ENCODE results near the gene NBPF1. TPM values are rescaled to one million over a fixed set of nuclear protein-coding genes. Genes with fewer than 3 reads are reported as not detected.
A peak's percentile ranks its signal among the peaks of the same experiment; 100 is the strongest.
"Not testable (repeated sequence)": the region's sequence is repeated elsewhere in the genome, so short reads cannot be mapped to it uniquely, and the experiment has no call there.

Gene NBPF1
- total RNA-seq, 1 donor from 2014 or later = 9.2 TPM

- TF ChIP-seq, protein P1, sequence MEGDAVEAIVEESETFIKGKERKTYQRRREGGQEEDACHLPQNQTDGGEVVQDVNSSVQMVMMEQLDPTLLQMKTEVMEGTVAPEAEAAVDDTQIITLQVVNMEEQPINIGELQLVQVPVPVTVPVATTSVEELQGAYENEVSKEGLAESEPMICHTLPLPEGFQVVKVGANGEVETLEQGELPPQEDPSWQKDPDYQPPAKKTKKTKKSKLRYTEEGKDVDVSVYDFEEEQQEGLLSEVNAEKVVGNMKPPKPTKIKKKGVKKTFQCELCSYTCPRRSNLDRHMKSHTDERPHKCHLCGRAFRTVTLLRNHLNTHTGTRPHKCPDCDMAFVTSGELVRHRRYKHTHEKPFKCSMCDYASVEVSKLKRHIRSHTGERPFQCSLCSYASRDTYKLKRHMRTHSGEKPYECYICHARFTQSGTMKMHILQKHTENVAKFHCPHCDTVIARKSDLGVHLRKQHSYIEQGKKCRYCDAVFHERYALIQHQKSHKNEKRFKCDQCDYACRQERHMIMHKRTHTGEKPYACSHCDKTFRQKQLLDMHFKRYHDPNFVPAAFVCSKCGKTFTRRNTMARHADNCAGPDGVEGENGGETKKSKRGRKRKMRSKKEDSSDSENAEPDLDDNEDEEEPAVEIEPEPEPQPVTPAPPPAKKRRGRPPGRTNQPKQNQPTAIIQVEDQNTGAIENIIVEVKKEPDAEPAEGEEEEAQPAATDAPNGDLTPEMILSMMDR (IDR thresholded peaks at IDR 0.05) = no peak
- intact Hi-C loops (cut with DNase I) = no loop called here
- H3K27ac ChIP-seq = no peak overlapping the region
- DNase-seq (ENCODE audit: low spot score in 2 of 2) = peak in 1 of 2 donors; percentile 72
- no peak overlapping the region for H3K4me3 ChIP-seq
- peaks cover 3 to 14% of the 10 kb centered on the region in 2 donors for H3K4me1 ChIP-seq
- no peaks in the 10 kb centered on the region for H3K9me3 ChIP-seq
- H3K36me3 ChIP-seq = peaks cover 22 to 25% of the 10 kb centered on the region in 2 donors
- no peaks in the 10 kb centered on the region for H3K27me3 ChIP-seq
These were observed 5.9 kb downstream of the NBPF1 start for GRCh38 chr1:16607433-16607851.

DNA sequence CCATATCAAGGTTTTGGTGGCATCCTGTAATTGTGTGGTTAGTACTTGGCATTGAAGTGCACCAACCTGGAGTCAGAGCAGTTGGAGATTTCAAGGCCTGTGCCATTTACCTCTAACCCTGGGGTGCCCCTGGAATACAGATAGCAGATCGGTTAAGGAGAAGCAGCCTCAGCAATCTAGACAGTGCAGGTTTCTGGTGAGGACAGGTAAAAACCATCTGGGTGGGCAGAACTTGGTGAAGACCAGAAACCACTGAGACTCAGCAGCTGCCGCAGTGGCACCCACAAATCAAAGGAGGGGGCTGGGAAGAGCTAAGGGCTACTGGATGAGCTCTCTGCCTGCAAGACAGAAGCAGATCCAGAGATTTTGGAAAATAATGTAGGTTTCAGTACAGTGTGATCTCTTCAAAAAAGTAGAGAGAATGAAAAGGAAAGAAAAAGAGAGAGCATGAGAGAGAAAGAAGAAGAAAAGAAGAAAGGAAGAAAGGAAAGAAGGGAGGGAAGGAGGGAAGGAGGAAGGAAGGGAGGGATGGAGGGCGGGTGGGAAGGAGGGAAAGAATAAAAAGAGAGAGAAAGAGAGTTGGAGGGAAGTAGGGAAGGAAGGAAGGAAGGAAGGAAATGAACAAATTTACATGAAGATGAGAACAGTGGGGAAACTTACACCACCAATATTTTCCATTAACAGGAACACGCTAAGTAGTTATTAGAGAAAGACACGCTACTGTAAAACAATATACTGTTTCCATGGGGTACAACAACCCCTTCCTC lies 6.5 kb downstream of the NBPF1 start:
- H3K27me3 ChIP-seq; intact Hi-C loops (cut with DNase I); H3K4me1 ChIP-seq; H3K4me3 ChIP-seq; H3K27ac ChIP-seq; H3K9me3 ChIP-seq: not testable (repeated sequence)
- peaks cover 22 to 25% of the 10 kb centered on the region in 2 donors for H3K36me3 ChIP-seq
- peak in 1 of 2 donors; percentile 64 for DNase-seq (ENCODE audit: low spot score in 2 of 2)

GRCh38 chr1:16605532-16606505 lies 7.5 kb downstream of the NBPF1 start:
- Histone ChIP-seq H3K36me3 (peaks cover 22 to 25% of the 10 kb centered on the region in 2 donors), H3K9me3 (no peaks in the 10 kb centered on the region), H3K4me3 (no peak overlapping the region), H3K27me3 (no peaks in the 10 kb centered on the region), H3K4me1 (peaks cover 0 to 5% of the 10 kb centered on the region in 2 donors), H3K27ac (peak overlapping the region in 1 of 2 donors; percentile 2)
- peak in 1 of 2 donors; percentile 70 for DNase-seq (ENCODE audit: low spot score in 2 of 2)
- intact Hi-C loops (cut with DNase I) = no loop called here
- TF ChIP-seq, protein P1 (IDR thresholded peaks at IDR 0.05) = no peak

GRCh38 chr1:16605213-16605525 lies 8.2 kb downstream of the NBPF1 start:
- H3K9me3 ChIP-seq = no peaks in the 10 kb centered on the region
- TF ChIP-seq, protein P1 (IDR thresholded peaks at IDR 0.05) = no peak
- intact Hi-C loops (cut with DNase I) = no loop called here
- peaks cover 0 to 5% of the 10 kb centered on the region in 2 donors for H3K4me1 ChIP-seq
- H3K27me3 ChIP-seq = no peaks in the 10 kb centered on the region
- DNase-seq (ENCODE audit: low spot score in 2 of 2) = no peak
- no peak overlapping the region for H3K4me3 ChIP-seq
- H3K27ac ChIP-seq = peak overlapping the region in 1 of 2 donors; percentile 2
- H3K36me3 ChIP-seq = peaks cover 22 to 25% of the 10 kb centered on the region in 2 donors

GRCh38 chr1:16604514-16605212 lies 8.7 kb downstream of the NBPF1 start:
- intact Hi-C loops (cut with DNase I); H3K4me3 ChIP-seq; H3K27me3 ChIP-seq; H3K9me3 ChIP-seq; H3K4me1 ChIP-seq: not testable (repeated sequence)
- Histone ChIP-seq H3K36me3 (peaks cover 22 to 25% of the 10 kb centered on the region in 2 donors), H3K27ac (peak overlapping the region in 1 of 2 donors; percentile 2)
- DNase-seq (ENCODE audit: low spot score in 2 of 2) = peak in 1 of 2 donors; percentile 61

GRCh38 chr1:16603623-16604022 lies 9.7 kb downstream of the NBPF1 start:
- H3K4me3 ChIP-seq; H3K9me3 ChIP-seq; DNase-seq (ENCODE audit: low spot score in 2 of 2); H3K27ac ChIP-seq; intact Hi-C loops (cut with DNase I); H3K4me1 ChIP-seq; H3K27me3 ChIP-seq: not testable (repeated sequence)
- H3K36me3 ChIP-seq = peaks cover 22 to 25% of the 10 kb centered on the region in 2 donors

- peak in 1 of 2 donors; percentile 49 for DNase-seq (ENCODE audit: low spot score in 2 of 2)
- not testable (repeated sequence) for H3K4me3 ChIP-seq, H3K27ac ChIP-seq
These were observed 10.9 kb downstream of the NBPF1 start for GRCh38 chr1:16602336-16603011.

GRCh38 chr1:16600855-16601786 lies 12.2 kb downstream of the NBPF1 start:
- H3K27ac ChIP-seq; H3K9me3 ChIP-seq; H3K27me3 ChIP-seq; DNase-seq (ENCODE audit: low spot score in 2 of 2); intact Hi-C loops (cut with DNase I); H3K36me3 ChIP-seq; H3K4me3 ChIP-seq; H3K4me1 ChIP-seq: not testable (repeated sequence)

More at GRCh38 chr1:16602336-16603011, 10.9 kb downstream of the NBPF1 start:
- intact Hi-C loops (cut with DNase I); H3K27me3 ChIP-seq; H3K4me1 ChIP-seq; H3K9me3 ChIP-seq: not testable (repeated sequence)
- H3K36me3 ChIP-seq = peaks cover 11 to 14% of the 10 kb centered on the region in 2 donors

GRCh38 chr1:16599326-16599725 lies 14.0 kb downstream of the NBPF1 start:
- H3K27me3 ChIP-seq; DNase-seq (ENCODE audit: low spot score in 2 of 2); H3K36me3 ChIP-seq; H3K27ac ChIP-seq; H3K9me3 ChIP-seq; H3K4me3 ChIP-seq; H3K4me1 ChIP-seq; intact Hi-C loops (cut with DNase I): not testable (repeated sequence)
